ENCODE data around the gene DEFB131B.
A peak's percentile ranks its signal among the peaks of the same experiment; 100 is the strongest.
"Not testable (repeated sequence)": the region's sequence is repeated elsewhere in the genome, so short reads cannot be mapped to it uniquely, and the experiment has no call there.

The DEFB131B gene

GRCh38 chr11:71878059-71878458 lies at the start of gene DEFB131B:
TSS of gene DEFB131B (plus strand) at chr11:71878453. CDS start at chr11:71878453, 0 bp downstream.
- DNase-seq (ENCODE audit: low spot score): not testable (repeated sequence)

- not testable (repeated sequence) for DNase-seq (ENCODE audit: low spot score)
Measured at GRCh38 chr11:71829247-71829646, 49.0 kb upstream of the DEFB131B start.

- not testable (repeated sequence) for DNase-seq (ENCODE audit: low spot score)
Measured at GRCh38 chr11:71829686-71830085, 48.6 kb upstream of the DEFB131B start.

GRCh38 chr11:71832811-71833210 lies 45.4 kb upstream of the DEFB131B start, which contains the start of gene DEFB108B:
TSS of gene DEFB108B (plus strand) at chr11:71833200. CDS start at chr11:71833200, 0 bp downstream.
- not testable (repeated sequence) for DNase-seq (ENCODE audit: low spot score)

- DNase-seq (ENCODE audit: low spot score): not testable (repeated sequence)
Measured at GRCh38 chr11:71842720-71843119, 35.5 kb upstream of the DEFB131B start.

- not testable (repeated sequence) for DNase-seq (ENCODE audit: low spot score)
Measured at GRCh38 chr11:71843355-71843754, 34.9 kb upstream of the DEFB131B start.

- DNase-seq (ENCODE audit: low spot score): no peak
Measured at GRCh38 chr11:71843858-71844257, 34.4 kb upstream of the DEFB131B start.

GRCh38 chr11:71853895-71854294 lies 24.4 kb upstream of the DEFB131B start:
- DNase-seq (ENCODE audit: low spot score): not testable (repeated sequence)

GRCh38 chr11:71855880-71856279 lies 22.4 kb upstream of the DEFB131B start:
- DNase-seq (ENCODE audit: low spot score): not testable (repeated sequence)

- not testable (repeated sequence) for DNase-seq (ENCODE audit: low spot score)
Measured at GRCh38 chr11:71860835-71861234, 17.4 kb upstream of the DEFB131B start.

- peak; percentile 25 for DNase-seq (ENCODE audit: low spot score)
Measured at GRCh38 chr11:71863978-71864627, 14.2 kb upstream of the DEFB131B start.

- DNase-seq (ENCODE audit: low spot score): not testable (repeated sequence)
Measured at GRCh38 chr11:71867209-71867608, 11.0 kb upstream of the DEFB131B start.

- not testable (repeated sequence) for DNase-seq (ENCODE audit: low spot score)
Measured at GRCh38 chr11:71869931-71870330, 8.3 kb upstream of the DEFB131B start.

GRCh38 chr11:71870661-71871060 lies 7.6 kb upstream of the DEFB131B start:
- not testable (repeated sequence) for DNase-seq (ENCODE audit: low spot score)

GRCh38 chr11:71876262-71876661 lies 2.0 kb upstream of the DEFB131B start:
- not testable (repeated sequence) for DNase-seq (ENCODE audit: low spot score)

GRCh38 chr11:71885806-71886205 lies 7.6 kb downstream of the DEFB131B start:
- not testable (repeated sequence) for DNase-seq (ENCODE audit: low spot score)

GRCh38 chr11:71888335-71889010 lies 10.2 kb downstream of the DEFB131B start:
- not testable (repeated sequence) for DNase-seq (ENCODE audit: low spot score)

- DNase-seq (ENCODE audit: low spot score): not testable (repeated sequence)
Measured at GRCh38 chr11:71889181-71889872, 11.1 kb downstream of the DEFB131B start.

- DNase-seq (ENCODE audit: low spot score): no peak
Measured at GRCh38 chr11:71895961-71896360, 17.7 kb downstream of the DEFB131B start.

GRCh38 chr11:71901137-71901536 lies 22.9 kb downstream of the DEFB131B start:
- not testable (repeated sequence) for DNase-seq (ENCODE audit: low spot score)

GRCh38 chr11:71908218-71908617 lies 30.0 kb downstream of the DEFB131B start:
- no peak for DNase-seq (ENCODE audit: low spot score)

GRCh38 chr11:71910775-71911174 lies 32.5 kb downstream of the DEFB131B start:
- not testable (repeated sequence) for DNase-seq (ENCODE audit: low spot score)

Data from LoVo (cell line).